ENCODE results near the gene SRMS. TPM values are rescaled to one million over a fixed set of nuclear protein-coding genes. Genes with fewer than 3 reads are reported as not detected.

The SRMS gene
- total RNA-seq, 1 experiment from 2014 or later = 0.22 TPM

GRCh38 chr20:63491635-63492230, 55.8 kb downstream of the SRMS start:
- Histone ChIP-seq H3K4me3 (ENCODE audit: low read length) (no peak overlapping the region), H3K9ac (ENCODE audit: low read length) (no peak overlapping the region), H3K4me2 (ENCODE audit: low read length) (no peak overlapping the region), H3K9me3 (ENCODE audit: low read length) (no peaks in the 10 kb centered on the region), H3K79me2 (ENCODE audit: low read length) (peaks cover 5% of the 10 kb centered on the region), H3K9me2 (replicated peaks; ENCODE audit: low read length) (no peaks in the 10 kb centered on the region), H3F3A (ENCODE audit: low read length, unreplicated experiment) (no peaks in the 10 kb centered on the region), H3K4me1 (ENCODE audit: insufficient read depth, low read length) (peaks cover 2% of the 10 kb centered on the region; the same call in 1 of the 2 replicates), H4K20me1 (ENCODE audit: low read length) (no peaks in the 10 kb centered on the region; the same call in 1 of the 2 replicates), H3K36me3 (ENCODE audit: low read depth, low read length) (peaks cover 50% of the 10 kb centered on the region), H3K27me3 (ENCODE audit: low read length) (no peaks in the 10 kb centered on the region), H3K27ac (ENCODE audit: low read length) (no peak overlapping the region), H2AFZ (ENCODE audit: low read length) (no peak overlapping the region)
- no TSS peak for BruUV-seq (replicated peaks)
- CTCF ChIA-PET = no interaction called here
- DNase-seq (no peak), ATAC-seq (no peak)
- intact Hi-C loops (cut with micrococcal nuclease) = no loop called here
- POLR2A ChIA-PET (ENCODE audit: unreplicated experiment) = no interaction called here
- TF ChIP-seq EZH2phosphoT487 (IDR thresholded peaks at IDR 0.05; ENCODE audit: borderline replicate concordance, low read length) = no peak
- TF ChIP-seq, protein P1, sequence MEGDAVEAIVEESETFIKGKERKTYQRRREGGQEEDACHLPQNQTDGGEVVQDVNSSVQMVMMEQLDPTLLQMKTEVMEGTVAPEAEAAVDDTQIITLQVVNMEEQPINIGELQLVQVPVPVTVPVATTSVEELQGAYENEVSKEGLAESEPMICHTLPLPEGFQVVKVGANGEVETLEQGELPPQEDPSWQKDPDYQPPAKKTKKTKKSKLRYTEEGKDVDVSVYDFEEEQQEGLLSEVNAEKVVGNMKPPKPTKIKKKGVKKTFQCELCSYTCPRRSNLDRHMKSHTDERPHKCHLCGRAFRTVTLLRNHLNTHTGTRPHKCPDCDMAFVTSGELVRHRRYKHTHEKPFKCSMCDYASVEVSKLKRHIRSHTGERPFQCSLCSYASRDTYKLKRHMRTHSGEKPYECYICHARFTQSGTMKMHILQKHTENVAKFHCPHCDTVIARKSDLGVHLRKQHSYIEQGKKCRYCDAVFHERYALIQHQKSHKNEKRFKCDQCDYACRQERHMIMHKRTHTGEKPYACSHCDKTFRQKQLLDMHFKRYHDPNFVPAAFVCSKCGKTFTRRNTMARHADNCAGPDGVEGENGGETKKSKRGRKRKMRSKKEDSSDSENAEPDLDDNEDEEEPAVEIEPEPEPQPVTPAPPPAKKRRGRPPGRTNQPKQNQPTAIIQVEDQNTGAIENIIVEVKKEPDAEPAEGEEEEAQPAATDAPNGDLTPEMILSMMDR (conservative IDR thresholded peaks at IDR 0.05; ENCODE audit: low read depth, low read length) = no peak
- TF ChIP-seq EZH2 (IDR thresholded peaks at IDR 0.05; ENCODE audit: low read length, unreplicated experiment) = no peak

- Histone ChIP-seq H3K36me3 (ENCODE audit: low read depth, low read length) (peaks cover 49% of the 10 kb centered on the region), H3K27ac (ENCODE audit: low read length) (no peak overlapping the region), H3K9me2 (replicated peaks; ENCODE audit: low read length) (no peaks in the 10 kb centered on the region), H3F3A (ENCODE audit: low read length, unreplicated experiment) (no peaks in the 10 kb centered on the region), H4K20me1 (ENCODE audit: low read length) (no peaks in the 10 kb centered on the region; the same call in 1 of the 2 replicates), H3K4me1 (ENCODE audit: insufficient read depth, low read length) (no peaks in the 10 kb centered on the region), H3K9ac (ENCODE audit: low read length) (no peak overlapping the region), H3K79me2 (ENCODE audit: low read length) (no peaks in the 10 kb centered on the region), H2AFZ (ENCODE audit: low read length) (no peak overlapping the region), H3K27me3 (ENCODE audit: low read length) (no peaks in the 10 kb centered on the region), H3K9me3 (ENCODE audit: low read length) (no peaks in the 10 kb centered on the region), H3K4me3 (ENCODE audit: low read length) (no peak overlapping the region), H3K4me2 (ENCODE audit: low read length) (no peak overlapping the region)
- DNase-seq = no peak
- ATAC-seq = no peak
- POLR2A ChIA-PET (ENCODE audit: unreplicated experiment) = no interaction called here
- TF ChIP-seq EZH2phosphoT487 (IDR thresholded peaks at IDR 0.05; ENCODE audit: borderline replicate concordance, low read length) (no peak), EZH2 (IDR thresholded peaks at IDR 0.05; ENCODE audit: low read length, unreplicated experiment) (no peak)
- TF ChIP-seq, protein P1 (conservative IDR thresholded peaks at IDR 0.05; ENCODE audit: low read depth, low read length) = no peak
- CTCF ChIA-PET = no interaction called here
- intact Hi-C loops (cut with micrococcal nuclease) = no loop called here
- no TSS peak for BruUV-seq (replicated peaks)
Measured at GRCh38 chr20:63491078-63491477, 56.5 kb downstream of the SRMS start.

Other genes with a start within 250 kb of the SRMS start
- not detected in 2 replicates for gene CHRNA4, start 186.4 kb downstream of the SRMS start, total RNA-seq (2014; rRNA removed)
- not detected in 2 replicates for gene KCNQ2, start 75.1 kb downstream of the SRMS start, total RNA-seq (2014; rRNA removed)
- gene EEF1A2, start 48.7 kb downstream of the SRMS start, total RNA-seq (2014; rRNA removed) = 463 and 559 TPM in 2 replicates
- 245 and 256 TPM in 2 replicates for gene PPDPF, start 27.0 kb downstream of the SRMS start, total RNA-seq (2014; rRNA removed)
- 11.1 and 15.1 TPM in 2 replicates for gene PTK6, start 10.4 kb downstream of the SRMS start, total RNA-seq (2014; rRNA removed)
- gene FNDC11, start 6.4 kb upstream of the SRMS start, total RNA-seq (2014; rRNA removed) = 0.40 and 1.8 TPM in 2 replicates
- 33.4 and 77.2 TPM in 2 replicates for gene HELZ2, start 26.5 kb upstream of the SRMS start, total RNA-seq (2014; rRNA removed)
- 13.7 and 21.9 TPM in 2 replicates for gene GMEB2, start 79.4 kb upstream of the SRMS start, total RNA-seq (2014; rRNA removed)
- 15.8 and 24.5 TPM in 2 replicates for gene STMN3, start 105.7 kb upstream of the SRMS start, total RNA-seq (2014; rRNA removed)
- gene RTEL1, start 110.6 kb upstream of the SRMS start, total RNA-seq (2014; rRNA removed) = 43.0 and 56.2 TPM in 2 replicates
- 41.6 and 59.0 TPM in 2 replicates for gene TNFRSF6B, start 148.9 kb upstream of the SRMS start, total RNA-seq (2014; rRNA removed)
- gene ARFRP1, start 160.2 kb upstream of the SRMS start, total RNA-seq (2014; rRNA removed) = 71.2 and 73.5 TPM in 2 replicates
- gene ZGPAT, start 160.3 kb upstream of the SRMS start, total RNA-seq (2014; rRNA removed) = 37.9 and 56.8 TPM in 2 replicates
- 17.3 and 18.6 TPM in 2 replicates for gene LIME1, start 188.9 kb upstream of the SRMS start, total RNA-seq (2014; rRNA removed)
- 116 TPM in 2 replicates for gene SLC2A4RG, start 192.0 kb upstream of the SRMS start, total RNA-seq (2014; rRNA removed)

Data from PC-3 (cell line).